Omental fat pad (tissue), 4 donors: ENCODE measurements around the gene PLXNB2. TPM values are rescaled to one million over a fixed set of nuclear protein-coding genes. Genes with fewer than 3 reads are reported as not detected.

Experiments used
- ATAC-seq: fragments of 150-250 bp; one replicate; pipeline ENCODE4 v1.9.1; 2016; ENCODE audit warnings: mild to moderate bottlenecking, moderate library complexity; ENCODE audit not compliant: low FRiP score
- DNase-seq: peaks from one replicate; pipeline ENCODE4 v3.0.0-alpha.2; 2019; ENCODE audit warnings: low spot score
- CTCF ChIP-seq, 3 donors: fragments of 450-650 bp; IDR thresholded peaks; one replicate each; pipeline ENCODE4 v1.5.1; 2016 to 2017; ENCODE audit warnings: antibody characterized with exemption in 3 of 3, mild to moderate bottlenecking in 3 of 3, moderate library complexity in 2 of 3
- total RNA-seq, 4 donors: library from RNA; depleted of rRNA; stranded (reverse); fragments of >200 nt; gene quantifications; one replicate each; pipeline ENCODE4 v1.1.0, GENCODE V29; 2016

PLXNB2 gene
- total RNA-seq, 4 donors from 2014 or later, result 91.4 to 130 (median 115) TPM

DNA sequence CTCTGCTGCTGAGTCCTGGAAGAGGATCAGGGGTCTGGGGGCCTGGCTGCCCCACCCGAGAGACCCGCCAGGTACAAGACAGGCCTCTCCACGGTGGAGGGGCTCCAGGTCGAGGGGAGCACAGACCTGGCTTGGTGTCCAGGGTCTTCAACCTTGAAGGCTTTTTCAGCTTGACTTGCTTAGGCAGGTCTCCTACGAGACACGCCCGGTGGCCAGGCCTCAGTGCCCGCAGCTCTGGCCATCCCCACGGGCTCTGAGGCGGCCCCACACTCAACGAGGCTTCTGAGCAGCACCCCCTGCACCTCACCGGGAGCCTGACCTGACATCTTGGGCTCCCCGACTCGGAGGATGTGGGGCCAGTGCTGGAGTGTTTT is 6.6 kb upstream of the PLXNB2 start:
- no peak for ATAC-seq
- no peak for TF ChIP-seq CTCF (IDR thresholded peaks at IDR 0.05)
- no peak for DNase-seq

- ATAC-seq (no peak), DNase-seq (no peak)
- TF ChIP-seq CTCF (IDR thresholded peaks at IDR 0.05), result no peak
These were observed 6.2 kb upstream of the PLXNB2 start for GRCh38 chr22:50313600-50313999.

GRCh38 chr22:50313021-50313420 is 5.6 kb upstream of the PLXNB2 start:
- DNase-seq, result no peak
- ATAC-seq, result no peak
- TF ChIP-seq CTCF (IDR thresholded peaks at IDR 0.05), result no peak

- no peak for ATAC-seq
These were observed 4.9 kb upstream of the PLXNB2 start for GRCh38 chr22:50312371-50312770.

DNA sequence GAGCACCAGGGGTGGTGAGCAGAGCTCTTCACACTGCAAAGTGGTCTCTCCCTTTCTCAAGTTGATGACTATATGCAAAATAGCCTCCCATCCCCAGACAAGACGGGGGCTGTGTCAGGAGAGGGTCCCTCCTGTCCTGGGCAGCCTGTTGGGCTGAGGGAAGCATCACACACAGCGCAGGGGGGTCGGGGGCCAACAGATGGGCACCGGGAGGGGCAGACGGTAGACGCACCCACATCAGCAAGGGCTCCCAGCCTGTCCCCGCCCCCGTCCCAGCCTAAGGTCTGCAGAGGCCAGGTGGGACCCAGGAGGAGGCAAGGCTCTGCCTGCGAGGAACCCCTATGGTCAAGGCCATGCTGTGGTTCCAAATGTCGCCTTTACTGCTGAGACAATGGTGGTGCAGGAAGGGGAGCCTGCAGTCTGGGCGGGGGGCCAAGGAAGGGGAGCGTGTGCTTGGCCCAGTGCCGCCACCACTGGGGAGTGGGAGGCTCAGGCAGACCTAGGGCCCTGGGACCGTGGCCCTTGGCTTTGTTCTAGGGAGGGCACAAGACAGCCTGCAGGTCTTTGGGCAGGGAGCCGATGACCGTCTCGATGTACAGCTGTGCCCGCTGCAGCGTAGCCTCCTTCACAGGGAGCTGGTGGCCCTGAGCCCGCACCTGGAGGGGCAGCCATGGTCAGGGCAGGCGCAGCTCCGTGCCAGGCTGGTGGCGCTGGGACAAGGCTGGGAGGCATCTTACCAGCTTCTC is 4.3 kb upstream of the PLXNB2 start:
- no peak for ATAC-seq
- TF ChIP-seq CTCF (IDR thresholded peaks at IDR 0.05), result no peak
- no peak for DNase-seq

More at GRCh38 chr22:50312371-50312770, 4.9 kb upstream of the PLXNB2 start:
- TF ChIP-seq CTCF (IDR thresholded peaks at IDR 0.05), result no peak
- DNase-seq, result no peak

- no peak for ATAC-seq
These were observed 3.6 kb upstream of the PLXNB2 start for GRCh38 chr22:50310949-50311444.

More at GRCh38 chr22:50310949-50311444, 3.6 kb upstream of the PLXNB2 start:
- no peak for TF ChIP-seq CTCF (IDR thresholded peaks at IDR 0.05)
- DNase-seq, result no peak
